HuH-7.5 (cell line): ENCODE results near the gene CELF2.

Experiments used
- DNase-seq: peaks from one replicate; pipeline ENCODE4 v3.0.0; 2011; ENCODE audit warnings: low spot score

Gene CELF2

GRCh38 chr10:11023009-11023953 is 5.6 kb downstream of the CELF2 start:
- DNase-seq = no peak

GRCh38 chr10:11024596-11024995 is 6.9 kb downstream of the CELF2 start:
- no peak for DNase-seq

GRCh38 chr10:11025978-11026377 is 8.3 kb downstream of the CELF2 start:
- no peak for DNase-seq

GRCh38 chr10:11026773-11027172 is 9.1 kb downstream of the CELF2 start:
- DNase-seq = no peak

- no peak for DNase-seq
These were observed 17.1 kb downstream of the CELF2 start for GRCh38 chr10:11034762-11035161.

GRCh38 chr10:11035301-11035991 is 17.8 kb downstream of the CELF2 start:
- DNase-seq = no peak

GRCh38 chr10:11036424-11037011 is 18.8 kb downstream of the CELF2 start:
- no peak for DNase-seq

- no peak for DNase-seq
These were observed 20.3 kb downstream of the CELF2 start for GRCh38 chr10:11037991-11038390.

- DNase-seq = no peak
These were observed 24.7 kb downstream of the CELF2 start for GRCh38 chr10:11042357-11042756.

GRCh38 chr10:11043039-11043438 is 25.4 kb downstream of the CELF2 start:
- no peak for DNase-seq

GRCh38 chr10:11043446-11044127 is 25.9 kb downstream of the CELF2 start:
- DNase-seq = no peak

GRCh38 chr10:11045487-11045886 is 27.8 kb downstream of the CELF2 start:
- no peak for DNase-seq

- DNase-seq = no peak
These were observed 28.5 kb downstream of the CELF2 start for GRCh38 chr10:11045995-11046775.

- no peak for DNase-seq
These were observed 29.1 kb downstream of the CELF2 start for GRCh38 chr10:11046776-11047160.

- no peak for DNase-seq
These were observed 31.1 kb downstream of the CELF2 start for GRCh38 chr10:11048707-11049278.

GRCh38 chr10:11049806-11050205 is 32.1 kb downstream of the CELF2 start:
- no peak for DNase-seq

GRCh38 chr10:11050301-11051287 is 32.9 kb downstream of the CELF2 start:
- no peak for DNase-seq

GRCh38 chr10:11057018-11057417 is 39.3 kb downstream of the CELF2 start:
- no peak for DNase-seq

GRCh38 chr10:11057448-11057847 is 39.8 kb downstream of the CELF2 start:
- no peak for DNase-seq

- DNase-seq = no peak
These were observed 40.3 kb downstream of the CELF2 start for GRCh38 chr10:11057994-11058393.
